Posterior cingulate gyrus (tissue), 11 donors: ENCODE measurements around the gene NEUROD2.
"Not testable (repeated sequence)": the region's sequence is repeated elsewhere in the genome, so short reads cannot be mapped to it uniquely, and the experiment has no call there.

Experiments
- DNase-seq, 10 donors: peaks; one replicate each; pipeline versions ENCODE4 v3.0.0 to v3.0.0-alpha.2; 2020 to 2021; ENCODE audit warnings: mixed read lengths in 3 of 10
- intact Hi-C: fragments of 100-400 bp; cut with DNase I; formaldehyde crosslinking; loops from one replicate; pipeline ENCODE4 v1.15.1; 2023

The NEUROD2 gene

GRCh38 chr17:39591958-39592954 lies 15.5 kb downstream of the NEUROD2 start:
- intact Hi-C loops: no loop called here
- DNase-seq: peak in 8 of 10 donors; percentile 64 to 96 (median 72)

- intact Hi-C loops, DNase-seq: not testable (repeated sequence)
These were observed 17.5 kb downstream of the NEUROD2 start for GRCh38 chr17:39590180-39590579.

- intact Hi-C loops: no loop called here
- DNase-seq: no peak
These were observed 25.1 kb downstream of the NEUROD2 start for GRCh38 chr17:39582658-39583057.

GRCh38 chr17:39581759-39582085 lies 26.0 kb downstream of the NEUROD2 start:
- no peak for DNase-seq
- intact Hi-C loops: no loop called here

GRCh38 chr17:39581071-39581758 lies 26.5 kb downstream of the NEUROD2 start:
- DNase-seq: peak in 1 of 10 donors; percentile 72
- intact Hi-C loops: no loop called here

GRCh38 chr17:39580082-39580468 lies 27.6 kb downstream of the NEUROD2 start:
- intact Hi-C loops: no loop called here
- DNase-seq: no peak

- intact Hi-C loops: no loop called here
- peak in 1 of 10 donors; percentile 48 for DNase-seq
These were observed 28.2 kb downstream of the NEUROD2 start for GRCh38 chr17:39579318-39580081.

GRCh38 chr17:39578272-39578671 lies 29.4 kb downstream of the NEUROD2 start:
- DNase-seq: peak in 1 of 10 donors; percentile 0
- intact Hi-C loops: no loop called here

GRCh38 chr17:39576187-39576586 lies 31.5 kb downstream of the NEUROD2 start:
- peak in 8 of 10 donors; percentile 26 to 91 (median 54) for DNase-seq
- intact Hi-C loops: no loop called here

- intact Hi-C loops: no loop called here
These were observed 34.0 kb downstream of the NEUROD2 start for GRCh38 chr17:39573447-39574298.

GRCh38 chr17:39572121-39572520 lies 35.6 kb downstream of the NEUROD2 start:
- peak in 1 of 10 donors; percentile 16 for DNase-seq
- intact Hi-C loops: no loop called here

More at GRCh38 chr17:39573447-39574298, 34.0 kb downstream of the NEUROD2 start:
- peak in 9 of 10 donors; percentile 45 to 94 (median 67) for DNase-seq

GRCh38 chr17:39569126-39569525 lies 38.6 kb downstream of the NEUROD2 start:
- intact Hi-C loops: no loop called here
- DNase-seq: peak in 1 of 10 donors; percentile 39

GRCh38 chr17:39568702-39569101 lies 39.0 kb downstream of the NEUROD2 start:
- intact Hi-C loops: no loop called here
- DNase-seq: peak in 9 of 10 donors; percentile 17 to 89 (median 54)

GRCh38 chr17:39566094-39566850 lies 41.4 kb downstream of the NEUROD2 start:
- DNase-seq: peak in 2 of 10 donors; percentile 22 to 42
- intact Hi-C loops: no loop called here

GRCh38 chr17:39564211-39564848 lies 43.4 kb downstream of the NEUROD2 start:
- DNase-seq: peak in 2 of 10 donors; percentile 1 to 28
- intact Hi-C loops: no loop called here

GRCh38 chr17:39563476-39563875 lies 44.2 kb downstream of the NEUROD2 start:
- intact Hi-C loops: no loop called here
- DNase-seq: peak in 8 of 10 donors; percentile 15 to 93 (median 44)

GRCh38 chr17:39562976-39563375 lies 44.7 kb downstream of the NEUROD2 start:
- peak in 1 of 10 donors; percentile 36 for DNase-seq
- intact Hi-C loops: no loop called here

GRCh38 chr17:39562395-39562794 lies 45.3 kb downstream of the NEUROD2 start:
- peak in 1 of 10 donors; percentile 15 for DNase-seq
- intact Hi-C loops: no loop called here
